ENCODE data around the gene RAX2. TPM values are rescaled to one million over a fixed set of nuclear protein-coding genes. Genes with fewer than 3 reads are reported as not detected.

RAX2 gene
- total and polyA plus RNA-seq, 9 of the 15 experiments (the other 6 are each of a cell fraction or from before 2014, with no cell fraction given), result not detected

DNA sequence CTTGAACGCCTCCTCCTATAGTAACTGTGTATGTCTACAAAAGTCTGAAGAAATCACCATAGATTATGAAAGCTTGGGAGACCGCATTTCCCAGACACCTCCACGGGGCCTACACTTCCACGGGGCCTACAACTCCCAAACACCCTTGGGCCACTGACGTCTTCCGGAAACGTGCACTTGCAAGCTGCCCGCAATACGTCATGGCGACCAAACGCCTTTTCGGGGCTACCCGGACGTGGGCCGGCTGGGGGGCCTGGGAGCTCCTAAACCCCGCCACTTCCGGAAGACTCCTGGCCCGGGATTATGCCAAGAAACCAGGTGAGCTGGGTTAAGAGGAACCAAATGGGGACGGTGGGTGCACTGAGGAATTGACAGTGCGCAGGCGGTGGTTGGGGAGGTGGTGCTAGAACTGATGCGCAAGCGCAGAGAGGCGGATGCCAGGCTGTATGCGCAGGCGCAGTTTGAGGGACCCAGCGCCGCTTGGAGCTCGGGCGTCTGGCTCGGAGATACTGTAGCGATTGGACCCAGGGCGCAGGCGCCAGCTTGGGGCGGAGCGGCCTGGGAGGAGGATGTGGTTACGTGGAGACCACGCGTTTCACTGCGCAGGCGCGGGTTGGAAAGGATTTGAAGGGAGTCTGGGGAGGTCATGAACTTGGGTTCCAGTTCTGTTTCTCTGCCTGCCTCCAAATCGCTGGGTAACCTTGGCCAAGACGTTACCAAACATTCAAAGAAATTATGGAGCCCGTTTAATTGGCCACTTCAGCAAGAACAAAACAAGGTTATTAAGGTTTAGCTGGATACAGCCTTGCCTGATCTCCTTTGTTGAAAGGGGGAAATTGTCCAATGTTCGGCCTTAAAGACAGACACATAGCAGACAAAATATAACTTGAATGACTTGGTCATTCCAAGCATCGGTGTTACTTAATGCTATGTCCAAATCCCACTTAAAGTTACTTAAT is 9.2 kb downstream of the RAX2 start, which contains the start of gene MRPL54 (continued):
- TF ChIP-seq, protein P1, sequence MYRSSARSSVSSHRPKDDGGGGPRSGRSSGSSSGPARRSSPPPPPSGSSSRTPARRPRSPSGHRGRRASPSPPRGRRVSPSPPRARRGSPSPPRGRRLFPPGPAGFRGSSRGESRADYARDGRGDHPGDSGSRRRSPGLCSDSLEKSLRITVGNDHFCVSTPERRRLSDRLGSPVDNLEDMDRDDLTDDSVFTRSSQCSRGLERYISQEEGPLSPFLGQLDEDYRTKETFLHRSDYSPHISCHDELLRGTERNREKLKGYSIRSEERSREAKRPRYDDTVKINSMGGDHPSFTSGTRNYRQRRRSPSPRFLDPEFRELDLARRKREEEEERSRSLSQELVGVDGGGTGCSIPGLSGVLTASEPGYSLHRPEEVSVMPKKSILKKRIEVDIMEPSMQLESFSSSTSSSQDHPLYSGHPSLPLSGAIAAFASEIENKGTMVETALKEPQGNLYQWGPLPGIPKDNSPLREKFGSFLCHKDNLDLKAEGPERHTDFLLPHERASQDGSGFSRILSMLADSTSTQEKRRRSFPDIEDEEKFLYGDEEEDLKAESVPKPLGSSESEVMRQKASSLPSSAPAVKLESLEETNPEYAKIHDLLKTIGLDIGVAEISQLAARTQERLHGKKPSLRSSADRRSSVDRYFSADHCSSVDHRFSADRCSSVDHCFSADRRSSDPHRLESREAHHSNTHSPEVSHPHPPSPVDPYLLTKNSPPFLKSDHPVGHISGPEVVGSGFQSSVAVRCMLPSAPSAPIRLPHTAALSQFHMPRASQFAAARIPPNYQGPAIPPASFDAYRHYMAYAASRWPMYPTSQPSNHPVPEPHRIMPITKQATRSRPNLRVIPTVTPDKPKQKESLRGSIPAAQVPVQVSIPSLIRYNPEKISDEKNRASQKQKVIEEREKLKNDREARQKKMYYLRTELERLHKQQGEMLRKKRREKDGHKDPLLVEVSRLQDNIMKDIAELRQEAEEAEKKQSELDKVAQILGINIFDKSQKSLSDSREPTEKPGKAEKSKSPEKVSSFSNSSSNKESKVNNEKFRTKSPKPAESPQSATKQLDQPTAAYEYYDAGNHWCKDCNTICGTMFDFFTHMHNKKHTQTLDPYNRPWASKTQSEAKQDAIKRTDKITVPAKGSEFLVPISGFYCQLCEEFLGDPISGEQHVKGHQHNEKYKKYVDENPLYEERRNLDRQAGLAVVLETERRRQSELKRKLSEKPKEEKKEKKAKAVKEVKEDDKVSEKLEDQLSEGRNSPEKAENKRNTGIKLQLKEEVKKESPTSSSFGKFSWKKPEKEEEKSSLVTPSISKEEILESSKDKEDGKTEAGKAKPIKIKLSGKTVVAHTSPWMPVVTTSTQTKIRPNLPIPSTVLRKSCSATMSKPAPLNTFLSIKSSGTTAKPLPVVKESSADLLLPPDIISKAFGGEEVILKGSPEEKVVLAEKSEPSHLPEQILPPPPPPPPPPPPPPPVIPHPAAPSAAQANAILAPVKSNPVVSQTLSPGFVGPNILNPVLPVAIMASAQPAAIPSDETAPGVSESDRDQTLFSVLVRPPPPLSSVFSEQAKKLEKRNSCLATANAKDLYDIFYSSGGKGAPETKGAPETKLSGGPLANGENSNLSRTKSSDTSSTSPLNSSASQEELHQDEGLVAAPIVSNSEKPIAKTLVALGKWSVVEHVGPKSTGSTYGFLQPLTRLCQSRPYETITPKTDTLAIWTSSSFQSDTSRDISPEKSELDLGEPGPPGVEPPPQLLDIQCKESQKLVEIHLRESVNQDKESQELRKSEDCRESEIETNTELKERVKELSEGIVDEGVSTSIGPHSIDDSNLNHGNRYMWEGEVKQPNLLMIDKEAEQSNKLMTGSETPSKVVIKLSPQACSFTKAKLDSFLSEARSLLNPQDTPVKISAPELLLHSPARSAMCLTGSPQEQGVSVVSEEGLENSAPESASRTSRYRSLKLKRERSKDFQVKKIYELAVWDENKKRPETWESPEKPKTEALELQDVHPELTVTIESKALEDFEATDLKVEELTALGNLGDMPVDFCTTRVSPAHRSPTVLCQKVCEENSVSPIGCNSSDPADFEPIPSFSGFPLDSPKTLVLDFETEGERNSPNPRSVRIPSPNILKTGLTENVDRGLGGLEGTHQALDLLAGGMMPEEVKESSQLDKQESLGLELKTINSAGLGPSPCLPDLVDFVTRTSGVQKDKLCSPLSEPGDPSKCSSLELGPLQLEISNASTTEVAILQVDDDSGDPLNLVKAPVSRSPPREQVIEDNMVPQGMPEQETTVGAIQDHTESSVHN (IDR thresholded peaks at IDR 0.05; ENCODE audit: borderline replicate concordance in 1 of 2, low read depth in 1 of 2), result no peak
- no peak for TF ChIP-seq PTRF (tag; IDR thresholded peaks at IDR 0.05)
- TF ChIP-seq RBBP5 (IDR thresholded peaks at IDR 0.05; ENCODE audit: borderline replicate concordance, insufficient read depth, low read length, poor library complexity, severe bottlenecking), result peak; percentile 6
- no peak for TF ChIP-seq COPS2 (conservative IDR thresholded peaks at IDR 0.05)
- no peak for TF ChIP-seq THAP7 (CRISPR knock-in tag; IDR thresholded peaks at IDR 0.05)
- no peak for TF ChIP-seq NFE2 (IDR thresholded peaks at IDR 0.05; ENCODE audit: low read depth)
- no peak for TF ChIP-seq E2F3 (CRISPR knock-in tag; IDR thresholded peaks at IDR 0.05)
- no peak for TF ChIP-seq CBFA2T2 (conservative IDR thresholded peaks at IDR 0.05)
- TF ChIP-seq NCOA1 (IDR thresholded peaks at IDR 0.05; ENCODE audit: low read depth), result peak; percentile 74; the same call in 1 of the 2 replicates
- TF ChIP-seq SMARCB1 (IDR thresholded peaks at IDR 0.05; ENCODE audit: insufficient read length, low read depth), result no peak
- no peak for TF ChIP-seq ZNF146 (CRISPR knock-in tag; IDR thresholded peaks at IDR 0.05; ENCODE audit: unreplicated experiment)
- 0 out of 2 replicates have a peak, but pooled peaks have one; percentile 10 for TF ChIP-seq HBP1 (CRISPR knock-in tag; IDR thresholded peaks at IDR 0.05)
- no peak for TF ChIP-seq RAD21 (CRISPR knock-in tag; conservative IDR thresholded peaks at IDR 0.05 in 1 of 2, IDR thresholded peaks at IDR 0.05 in 1 of 2)
- TF ChIP-seq RBM34 (IDR thresholded peaks at IDR 0.05; ENCODE audit: borderline replicate concordance, insufficient read depth, low read length), result no peak

Measured in K562 (cell line).